ENCODE results near the gene PTMS.

- TF ChIP-seq, protein P1, sequence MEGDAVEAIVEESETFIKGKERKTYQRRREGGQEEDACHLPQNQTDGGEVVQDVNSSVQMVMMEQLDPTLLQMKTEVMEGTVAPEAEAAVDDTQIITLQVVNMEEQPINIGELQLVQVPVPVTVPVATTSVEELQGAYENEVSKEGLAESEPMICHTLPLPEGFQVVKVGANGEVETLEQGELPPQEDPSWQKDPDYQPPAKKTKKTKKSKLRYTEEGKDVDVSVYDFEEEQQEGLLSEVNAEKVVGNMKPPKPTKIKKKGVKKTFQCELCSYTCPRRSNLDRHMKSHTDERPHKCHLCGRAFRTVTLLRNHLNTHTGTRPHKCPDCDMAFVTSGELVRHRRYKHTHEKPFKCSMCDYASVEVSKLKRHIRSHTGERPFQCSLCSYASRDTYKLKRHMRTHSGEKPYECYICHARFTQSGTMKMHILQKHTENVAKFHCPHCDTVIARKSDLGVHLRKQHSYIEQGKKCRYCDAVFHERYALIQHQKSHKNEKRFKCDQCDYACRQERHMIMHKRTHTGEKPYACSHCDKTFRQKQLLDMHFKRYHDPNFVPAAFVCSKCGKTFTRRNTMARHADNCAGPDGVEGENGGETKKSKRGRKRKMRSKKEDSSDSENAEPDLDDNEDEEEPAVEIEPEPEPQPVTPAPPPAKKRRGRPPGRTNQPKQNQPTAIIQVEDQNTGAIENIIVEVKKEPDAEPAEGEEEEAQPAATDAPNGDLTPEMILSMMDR (IDR thresholded peaks at IDR 0.05): no peak
- TF ChIP-seq EZH2phosphoT487 (IDR thresholded peaks at IDR 0.05): no peak
Measured at GRCh38 chr12:6730169-6730568, 36.0 kb upstream of the PTMS start.

Measured in neural progenitor cell (in vitro differentiated cells).